ENCODE measurements around the gene IFT88. TPM values are rescaled to one million over a fixed set of nuclear protein-coding genes. Genes with fewer than 3 reads are reported as not detected.
A peak's percentile ranks its signal among the peaks of the same experiment; 100 is the strongest.

IFT88 gene
- polyA plus RNA-seq, 3 donors = 2.9 to 4.5 (median 4.1) TPM

DNA sequence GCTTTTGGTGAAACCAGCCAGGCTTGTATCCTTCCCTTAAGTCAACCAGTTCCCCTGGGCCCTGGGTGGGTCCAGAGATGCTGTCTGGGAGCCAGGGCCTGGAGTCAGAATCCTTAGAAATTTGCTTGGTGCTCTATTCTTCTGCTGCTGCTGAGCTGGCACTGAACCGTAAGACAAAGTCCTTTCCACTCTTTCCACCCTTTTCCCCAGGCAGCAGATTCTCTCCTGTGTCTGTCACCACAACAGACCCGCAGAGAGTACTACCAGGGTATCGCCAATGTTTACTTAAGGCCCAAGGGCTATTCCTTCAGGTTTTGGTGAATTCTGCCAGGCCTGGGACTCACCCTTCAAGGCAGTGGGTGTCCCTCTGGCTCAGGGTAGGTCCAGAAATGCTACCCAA lies 12.2 kb downstream of the IFT88 start:
- H3K4me1 ChIP-seq (ENCODE audit: control insufficient read depth in 1 of 2, insufficient read depth in 2 of 2, low read length in 2 of 2) = peaks cover 8% of the 10 kb centered on the region in 2 donors
- H3K9me3 Mint-ChIP-seq = peaks cover 10 to 15% (median 12%) of the 10 kb centered on the region in 7 donors
- H3K27me3 Mint-ChIP-seq (ENCODE audit: low read depth in 3 of 3) = no peaks in the 10 kb centered on the region
- H3K27ac Mint-ChIP-seq = no peak overlapping the region
- H4K20me1 ChIP-seq (ENCODE audit: insufficient read depth, low read length) = no peaks in the 10 kb centered on the region
- DNase-seq = no peak
- no peak overlapping the region for H3K9ac ChIP-seq (ENCODE audit: insufficient read depth, low read length, poor library complexity, severe bottlenecking)
- intact Hi-C loops (cut with micrococcal nuclease) = loop anchor here in 1 of 2 donors (10.0 kb wide), 1 partner anchor 54 kb away; the partner anchor contains the start of gene CRYL1
- H3K4me3 Mint-ChIP-seq = no peak overlapping the region
- peaks cover 36 to 49% of the 10 kb centered on the region in 2 donors for H3K36me3 Mint-ChIP-seq
- H3K36me3 ChIP-seq (replicated peaks in 1 of 2; ENCODE audit: control insufficient read depth in 1 of 2, insufficient read depth in 2 of 2, low read length in 2 of 2) = peaks cover 0 to 5% of the 10 kb centered on the region in 2 donors
- no peaks in the 10 kb centered on the region for H3K27me3 ChIP-seq (ENCODE audit: control insufficient read depth in 2 of 2, insufficient read depth in 2 of 2, low read length in 2 of 2)
- TF ChIP-seq, protein P1, sequence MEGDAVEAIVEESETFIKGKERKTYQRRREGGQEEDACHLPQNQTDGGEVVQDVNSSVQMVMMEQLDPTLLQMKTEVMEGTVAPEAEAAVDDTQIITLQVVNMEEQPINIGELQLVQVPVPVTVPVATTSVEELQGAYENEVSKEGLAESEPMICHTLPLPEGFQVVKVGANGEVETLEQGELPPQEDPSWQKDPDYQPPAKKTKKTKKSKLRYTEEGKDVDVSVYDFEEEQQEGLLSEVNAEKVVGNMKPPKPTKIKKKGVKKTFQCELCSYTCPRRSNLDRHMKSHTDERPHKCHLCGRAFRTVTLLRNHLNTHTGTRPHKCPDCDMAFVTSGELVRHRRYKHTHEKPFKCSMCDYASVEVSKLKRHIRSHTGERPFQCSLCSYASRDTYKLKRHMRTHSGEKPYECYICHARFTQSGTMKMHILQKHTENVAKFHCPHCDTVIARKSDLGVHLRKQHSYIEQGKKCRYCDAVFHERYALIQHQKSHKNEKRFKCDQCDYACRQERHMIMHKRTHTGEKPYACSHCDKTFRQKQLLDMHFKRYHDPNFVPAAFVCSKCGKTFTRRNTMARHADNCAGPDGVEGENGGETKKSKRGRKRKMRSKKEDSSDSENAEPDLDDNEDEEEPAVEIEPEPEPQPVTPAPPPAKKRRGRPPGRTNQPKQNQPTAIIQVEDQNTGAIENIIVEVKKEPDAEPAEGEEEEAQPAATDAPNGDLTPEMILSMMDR (IDR thresholded peaks at IDR 0.05) = no peak
- H3K4me1 Mint-ChIP-seq = peaks cover 8% of the 10 kb centered on the region
- no peaks in the 10 kb centered on the region for H3K79me2 ChIP-seq (ENCODE audit: insufficient read depth, low read length)
- peaks cover 0 to 6% of the 10 kb centered on the region in 2 donors for H3K9me3 ChIP-seq (replicated peaks in 1 of 2; ENCODE audit: control insufficient read depth in 1 of 2, insufficient read depth in 1 of 2, low read length in 2 of 2)
- WGBS (ENCODE audit: insufficient coverage) = 100% methylated on average over 3 of the region's 3 CpGs
- no peak overlapping the region for H2AFZ ChIP-seq (ENCODE audit: insufficient read depth, low read depth, low read length, poor library complexity, severe bottlenecking)
- H3K4me2 ChIP-seq (replicated peaks; ENCODE audit: extremely low read depth, low read length, poor library complexity, severe bottlenecking) = no peak overlapping the region
- no peak overlapping the region for H3K4me3 ChIP-seq (replicated peaks in 1 of 3; ENCODE audit: low read depth in 2 of 3, low read length in 3 of 3)
- no peak overlapping the region for H3K27ac ChIP-seq (ENCODE audit: low read depth in 1 of 2, low read length in 2 of 2)

DNA sequence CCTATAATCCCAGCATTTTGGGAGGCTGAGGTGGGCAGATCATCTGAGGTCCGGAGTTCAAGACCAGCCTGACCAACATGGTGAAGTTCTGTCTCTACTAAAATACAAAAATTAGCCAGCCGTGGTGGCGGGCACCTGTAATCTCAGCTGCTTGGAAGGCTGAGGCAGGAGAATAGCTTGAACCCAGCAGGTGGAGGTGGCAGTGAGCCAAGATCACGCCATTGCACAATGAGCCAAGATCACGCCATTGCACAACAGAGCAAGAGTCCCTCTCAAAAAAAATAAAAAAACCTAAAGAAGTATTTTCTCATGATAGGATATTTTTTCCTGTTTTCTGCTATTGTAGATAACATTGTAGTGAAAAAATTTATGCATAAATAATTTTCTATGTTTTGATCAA lies 13.3 kb downstream of the IFT88 start:
- Mint-ChIP-seq H3K27ac (no peak overlapping the region), H3K27me3 (ENCODE audit: low read depth in 3 of 3) (no peaks in the 10 kb centered on the region), H3K4me3 (no peak overlapping the region), H3K36me3 (peaks cover 43 to 50% of the 10 kb centered on the region in 2 donors), H3K9me3 (peaks cover 14 to 23% (median 19%) of the 10 kb centered on the region in 7 donors), H3K4me1 (peaks cover 8% of the 10 kb centered on the region)
- no peaks in the 10 kb centered on the region for H3K27me3 ChIP-seq (ENCODE audit: control insufficient read depth in 2 of 2, insufficient read depth in 2 of 2, low read length in 2 of 2)
- H3K27ac ChIP-seq (ENCODE audit: low read depth in 1 of 2, low read length in 2 of 2) = no peak overlapping the region
- no peak overlapping the region for H3K9ac ChIP-seq (ENCODE audit: insufficient read depth, low read length, poor library complexity, severe bottlenecking)
- no peaks in the 10 kb centered on the region for H4K20me1 ChIP-seq (ENCODE audit: insufficient read depth, low read length)
- no peak overlapping the region for H3K4me2 ChIP-seq (replicated peaks; ENCODE audit: extremely low read depth, low read length, poor library complexity, severe bottlenecking)
- H2AFZ ChIP-seq (ENCODE audit: insufficient read depth, low read depth, low read length, poor library complexity, severe bottlenecking) = no peak overlapping the region
- TF ChIP-seq, protein P1 (IDR thresholded peaks at IDR 0.05) = no peak
- intact Hi-C loops (cut with micrococcal nuclease) = no loop called here
- peak in 2 of 3 donors; percentile 18 to 30 for DNase-seq
- H3K9me3 ChIP-seq (replicated peaks in 1 of 2; ENCODE audit: control insufficient read depth in 1 of 2, insufficient read depth in 1 of 2, low read length in 2 of 2) = peaks cover 8 to 13% of the 10 kb centered on the region in 2 donors
- peaks cover 4 to 14% of the 10 kb centered on the region in 2 donors for H3K36me3 ChIP-seq (replicated peaks in 1 of 2; ENCODE audit: control insufficient read depth in 1 of 2, insufficient read depth in 2 of 2, low read length in 2 of 2)
- WGBS (ENCODE audit: insufficient coverage) = 100% methylated on average over 1 of the region's 5 CpGs
- H3K4me3 ChIP-seq (replicated peaks in 1 of 3; ENCODE audit: low read depth in 2 of 3, low read length in 3 of 3) = no peak overlapping the region
- H3K4me1 ChIP-seq (ENCODE audit: control insufficient read depth in 1 of 2, insufficient read depth in 2 of 2, low read length in 2 of 2) = peaks cover 8% of the 10 kb centered on the region in 2 donors
- no peaks in the 10 kb centered on the region for H3K79me2 ChIP-seq (ENCODE audit: insufficient read depth, low read length)
